ENCODE measurements around the gene ATRX.

GRCh38 chrX:77740376-77740905 is 45.6 kb downstream of the ATRX start:
- TF ChIP-seq CTCF (IDR thresholded peaks at IDR 0.05) (no peak), POLR2A (IDR thresholded peaks at IDR 0.05) (no peak)

All from adrenal gland (tissue), 5 donors.